ENCODE measurements around the gene HOXA11. TPM values are rescaled to one million over a fixed set of nuclear protein-coding genes. Genes with fewer than 3 reads are reported as not detected.

The HOXA11 gene
- total RNA-seq, 2 experiments from 2014 or later = not detected

DNA sequence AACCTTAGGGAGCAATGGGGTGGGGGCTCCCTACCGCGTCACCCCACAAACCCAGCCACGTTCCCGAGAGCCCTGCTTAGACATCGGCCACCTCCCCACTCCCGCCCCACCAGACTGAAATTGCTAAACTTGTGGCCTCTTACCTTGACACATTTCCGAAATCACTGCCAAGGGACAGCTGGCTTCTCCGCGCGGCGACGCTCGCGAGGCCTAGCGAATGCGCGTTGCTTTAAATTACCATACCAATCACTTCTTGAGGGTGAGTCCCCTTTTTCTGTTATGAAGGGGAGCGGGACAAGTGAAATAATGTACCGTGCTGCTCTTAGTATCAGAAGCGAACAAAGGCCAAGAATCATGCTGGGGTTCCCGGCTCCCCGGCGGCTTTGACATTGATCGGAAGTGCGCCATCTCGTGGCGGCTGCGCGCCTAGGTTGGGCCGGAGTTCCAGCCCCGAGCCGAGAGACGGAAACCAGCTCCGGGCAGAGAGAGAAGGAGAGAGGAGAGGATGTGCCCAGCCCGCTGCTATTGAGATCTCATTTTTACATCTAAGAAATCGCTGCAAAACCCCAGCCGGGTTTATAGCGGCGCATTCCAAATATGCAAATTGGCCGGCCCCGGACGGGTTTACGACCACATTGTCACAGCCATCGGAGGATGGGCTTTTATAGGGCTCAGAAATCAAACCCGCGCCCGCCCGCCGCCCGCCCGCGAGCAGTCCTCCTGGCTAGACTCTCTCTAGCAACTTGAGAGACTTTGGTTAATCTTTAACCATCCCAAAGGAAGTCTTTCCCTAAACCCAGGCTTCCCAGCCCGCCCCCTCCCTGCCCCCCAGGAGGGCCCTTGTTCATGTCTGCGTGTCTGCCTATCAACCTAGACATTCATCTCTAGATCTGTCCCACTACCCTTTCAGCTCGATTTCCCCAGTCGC, 5.3 kb downstream of the HOXA11 start:
- Histone ChIP-seq H3K9me2 (ENCODE audit: insufficient read depth, low read length) (no peaks in the 10 kb centered on the region), H3K27ac (ENCODE audit: low read depth, low read length, poor library complexity, severe bottlenecking) (no peak overlapping the region), H3K9me3 (ENCODE audit: low read length) (no peaks in the 10 kb centered on the region), H3K4me1 (ENCODE audit: insufficient read depth, low read length, poor library complexity, severe bottlenecking) (no peaks in the 10 kb centered on the region), H3K4me2 (ENCODE audit: low read length) (peak overlapping the region; percentile 69), H2AFZ (ENCODE audit: low read length) (no peak overlapping the region), H3K36me3 (ENCODE audit: insufficient read depth, low read length) (no peaks in the 10 kb centered on the region), H3K4me3 (ENCODE audit: low read depth, low read length, poor library complexity, severe bottlenecking) (peak overlapping the region; percentile 49), H4K20me1 (ENCODE audit: insufficient read depth, low read length) (no peaks in the 10 kb centered on the region), H3K79me2 (ENCODE audit: insufficient read depth, low read depth, low read length) (no peaks in the 10 kb centered on the region)
- intact Hi-C loops (cut with micrococcal nuclease; ENCODE audit: unreplicated experiment) = no loop called here
- ChIA-PET POLR2A (no interaction called here), CTCF (ENCODE audit: unreplicated experiment) (interaction anchor here (0.7 kb wide), 1 partner anchor 22 kb away, joined by 3 read pairs; no protein-coding TSS in a partner anchor)
- no TSS peak for BruUV-seq (replicated peaks)
- peak; percentile 64 for DNase-seq (ENCODE audit: low spot score)
- TF ChIP-seq EZH2phosphoT487 (IDR thresholded peaks at IDR 0.05; ENCODE audit: borderline replicate concordance, low read depth, low read length) = no peak
- peak; percentile 97 for TF ChIP-seq CTCF (conservative IDR thresholded peaks at IDR 0.05; ENCODE audit: low read length)

GRCh38 chr7:27179030-27179429, 6.0 kb downstream of the HOXA11 start:
- Histone ChIP-seq H3K4me1 (ENCODE audit: insufficient read depth, low read length, poor library complexity, severe bottlenecking) (no peaks in the 10 kb centered on the region), H4K20me1 (ENCODE audit: insufficient read depth, low read length) (no peaks in the 10 kb centered on the region), H3K9me3 (ENCODE audit: low read length) (no peaks in the 10 kb centered on the region), H3K36me3 (ENCODE audit: insufficient read depth, low read length) (no peaks in the 10 kb centered on the region), H3K79me2 (ENCODE audit: insufficient read depth, low read depth, low read length) (no peaks in the 10 kb centered on the region), H3K4me2 (ENCODE audit: low read length) (no peak overlapping the region), H3K27ac (ENCODE audit: low read depth, low read length, poor library complexity, severe bottlenecking) (no peak overlapping the region), H3K9me2 (ENCODE audit: insufficient read depth, low read length) (no peaks in the 10 kb centered on the region), H2AFZ (ENCODE audit: low read length) (no peak overlapping the region), H3K4me3 (ENCODE audit: low read depth, low read length, poor library complexity, severe bottlenecking) (no peak overlapping the region)
- no TSS peak for BruUV-seq (replicated peaks)
- DNase-seq (ENCODE audit: low spot score) = no peak
- TF ChIP-seq CTCF (conservative IDR thresholded peaks at IDR 0.05; ENCODE audit: low read length) (no peak), EZH2phosphoT487 (IDR thresholded peaks at IDR 0.05; ENCODE audit: borderline replicate concordance, low read depth, low read length) (no peak)
- POLR2A ChIA-PET = interaction anchor here (0.5 kb wide), 1 partner anchor 312 kb away, joined by 4 read pairs; no protein-coding TSS in a partner anchor
- intact Hi-C loops (cut with micrococcal nuclease; ENCODE audit: unreplicated experiment) = no loop called here
- CTCF ChIA-PET (ENCODE audit: unreplicated experiment) = interaction anchor here (0.7 kb wide), 1 partner anchor 23 kb away, joined by 3 read pairs; no protein-coding TSS in a partner anchor

GRCh38 chr7:27178366-27178765, 6.7 kb downstream of the HOXA11 start:
- no peak for TF ChIP-seq CTCF (conservative IDR thresholded peaks at IDR 0.05; ENCODE audit: low read length)
- no peak for TF ChIP-seq EZH2phosphoT487 (IDR thresholded peaks at IDR 0.05; ENCODE audit: borderline replicate concordance, low read depth, low read length)
- BruUV-seq (replicated peaks) = no TSS peak
- Histone ChIP-seq H4K20me1 (ENCODE audit: insufficient read depth, low read length) (no peaks in the 10 kb centered on the region), H3K27ac (ENCODE audit: low read depth, low read length, poor library complexity, severe bottlenecking) (no peak overlapping the region), H2AFZ (ENCODE audit: low read length) (no peak overlapping the region), H3K4me3 (ENCODE audit: low read depth, low read length, poor library complexity, severe bottlenecking) (no peak overlapping the region), H3K9me3 (ENCODE audit: low read length) (no peaks in the 10 kb centered on the region), H3K9me2 (ENCODE audit: insufficient read depth, low read length) (no peaks in the 10 kb centered on the region), H3K36me3 (ENCODE audit: insufficient read depth, low read length) (no peaks in the 10 kb centered on the region), H3K79me2 (ENCODE audit: insufficient read depth, low read depth, low read length) (no peaks in the 10 kb centered on the region), H3K4me2 (ENCODE audit: low read length) (no peak overlapping the region), H3K4me1 (ENCODE audit: insufficient read depth, low read length, poor library complexity, severe bottlenecking) (no peaks in the 10 kb centered on the region)
- ChIA-PET CTCF (ENCODE audit: unreplicated experiment) (no interaction called here), POLR2A (interaction anchor here (0.5 to 0.6 kb wide), 2 partner anchors 312 to 330 kb away, joined by 4 read pairs; no protein-coding TSS in a partner anchor)
- no peak for DNase-seq (ENCODE audit: low spot score)
- intact Hi-C loops (cut with micrococcal nuclease; ENCODE audit: unreplicated experiment) = no loop called here

Measured in OCI-LY7 (cell line).